Measurements from ENCODE around the gene ARID1B.
"Not testable (repeated sequence)": the region's sequence is repeated elsewhere in the genome, so short reads cannot be mapped to it uniquely, and the experiment has no call there.

The ARID1B gene

DNA sequence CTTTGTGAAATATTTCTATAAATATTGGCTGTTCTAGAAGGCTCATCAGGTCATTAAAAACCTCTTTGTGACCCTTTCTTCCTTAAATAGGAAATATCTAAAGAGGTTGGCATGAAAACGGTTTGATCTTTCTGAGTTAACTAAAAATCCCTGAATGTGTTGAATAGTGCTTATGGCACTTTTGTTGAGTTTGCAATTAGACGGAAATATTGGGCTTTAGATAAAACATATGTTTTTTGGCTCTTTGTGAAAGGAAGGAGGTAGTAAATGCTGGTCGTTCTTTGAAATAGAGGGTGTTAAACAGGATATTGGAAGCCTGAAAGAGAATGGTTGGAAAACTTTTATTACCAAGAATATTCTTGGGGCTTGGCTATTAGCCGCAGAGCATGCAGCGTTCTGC is 163.0 kb downstream of the ARID1B start:
- no peak for DNase-seq (ENCODE audit: low read depth)

DNA sequence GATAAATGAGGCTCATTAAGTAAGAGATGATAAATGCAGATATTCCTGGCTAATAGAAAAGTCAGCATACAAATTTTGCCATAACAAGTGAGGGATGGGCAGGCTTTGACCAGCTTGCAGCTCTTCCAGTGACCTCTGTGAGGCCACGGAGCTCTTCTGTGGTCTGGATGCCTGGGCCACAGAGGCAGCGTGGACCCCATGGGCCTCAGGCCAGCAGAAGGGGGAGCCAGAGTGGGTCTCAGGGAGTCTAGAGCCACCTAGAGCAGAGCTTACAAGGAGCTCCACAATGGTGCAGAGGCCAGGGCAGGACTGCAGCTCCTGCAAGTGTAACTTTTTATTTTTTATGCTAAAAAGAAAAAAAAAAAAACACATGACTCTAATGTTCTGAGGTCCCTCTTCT is 165.1 kb downstream of the ARID1B start:
- DNase-seq (ENCODE audit: low read depth): no peak

DNA sequence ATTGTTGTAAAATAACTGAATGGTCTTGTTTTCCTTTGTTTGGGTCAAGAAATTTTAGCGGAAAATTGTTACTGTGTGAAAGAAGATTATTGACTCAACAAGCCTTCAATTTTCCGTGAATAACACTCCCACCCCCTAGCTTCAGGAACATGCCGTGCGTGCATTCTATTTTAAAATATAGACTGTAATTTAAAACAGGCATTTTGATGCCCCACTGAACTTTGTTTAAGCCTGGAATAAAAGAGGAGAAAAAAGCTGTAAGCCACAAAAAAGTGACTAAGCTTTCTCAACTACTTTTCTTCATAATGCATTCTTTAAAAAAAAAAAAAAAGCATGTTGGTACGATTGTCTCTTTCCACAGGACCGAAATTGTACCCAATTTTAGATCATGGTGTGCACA is 166.0 kb downstream of the ARID1B start:
- no peak for DNase-seq (ENCODE audit: low read depth)

DNA sequence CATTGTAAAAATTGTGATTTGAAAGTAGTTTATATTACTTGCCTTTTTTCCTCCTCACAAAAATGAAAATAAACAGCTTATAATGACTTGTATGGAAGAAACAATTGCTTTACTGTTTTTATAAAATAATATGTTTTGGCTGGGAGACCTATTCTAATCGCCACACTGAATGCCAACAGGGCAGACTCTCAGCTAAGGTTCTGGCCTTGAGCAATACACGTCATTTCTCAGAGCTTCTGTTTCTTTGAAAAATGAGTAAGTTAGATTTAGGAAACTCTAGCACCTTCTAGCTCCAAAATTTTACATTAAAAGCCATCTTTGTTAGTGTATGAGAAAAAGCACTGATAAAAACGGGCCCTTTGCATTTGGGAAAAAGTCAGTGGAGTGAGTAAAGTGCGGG is 166.6 kb downstream of the ARID1B start:
- DNase-seq (ENCODE audit: low read depth): no peak

DNA sequence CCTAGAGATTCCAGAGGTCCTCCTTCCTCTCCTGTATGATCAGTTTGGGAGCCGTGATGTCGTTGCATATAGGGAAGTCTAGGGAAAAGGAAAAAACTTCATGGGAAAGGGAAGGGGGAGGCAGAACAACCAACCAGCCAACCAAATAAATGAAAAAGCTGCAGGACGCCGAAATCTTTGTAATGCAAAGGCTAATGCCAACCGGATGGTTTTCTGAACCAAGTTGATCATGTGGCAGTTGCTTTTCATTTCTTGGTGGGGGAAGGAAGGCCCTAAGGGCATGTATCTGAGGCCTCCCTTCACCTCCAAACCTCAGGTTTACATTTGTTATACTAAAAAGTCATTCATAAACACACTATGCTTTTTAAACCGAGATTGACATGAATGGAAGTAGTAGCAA is 167.2 kb downstream of the ARID1B start:
- no peak for DNase-seq (ENCODE audit: low read depth)

DNA sequence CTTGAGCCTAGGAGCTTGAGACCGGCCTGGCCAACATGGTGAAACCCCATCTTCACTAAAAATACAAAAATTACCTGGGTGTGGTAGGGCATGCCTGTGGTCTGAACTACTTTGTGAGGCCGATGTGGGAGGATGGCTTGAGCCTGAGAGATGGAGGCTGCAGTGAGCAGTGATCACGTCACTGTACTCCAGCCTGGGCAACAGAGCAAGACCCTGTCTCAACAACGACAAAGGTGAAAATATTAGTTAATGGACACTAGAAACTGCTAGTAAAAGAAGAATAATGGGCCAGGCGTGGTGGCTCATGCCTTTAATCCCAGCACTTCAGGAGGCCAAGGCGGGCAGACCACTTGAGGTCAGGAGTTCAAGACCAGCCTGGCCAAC is 168.6 kb downstream of the ARID1B start:
- DNase-seq (ENCODE audit: low read depth): not testable (repeated sequence)

DNA sequence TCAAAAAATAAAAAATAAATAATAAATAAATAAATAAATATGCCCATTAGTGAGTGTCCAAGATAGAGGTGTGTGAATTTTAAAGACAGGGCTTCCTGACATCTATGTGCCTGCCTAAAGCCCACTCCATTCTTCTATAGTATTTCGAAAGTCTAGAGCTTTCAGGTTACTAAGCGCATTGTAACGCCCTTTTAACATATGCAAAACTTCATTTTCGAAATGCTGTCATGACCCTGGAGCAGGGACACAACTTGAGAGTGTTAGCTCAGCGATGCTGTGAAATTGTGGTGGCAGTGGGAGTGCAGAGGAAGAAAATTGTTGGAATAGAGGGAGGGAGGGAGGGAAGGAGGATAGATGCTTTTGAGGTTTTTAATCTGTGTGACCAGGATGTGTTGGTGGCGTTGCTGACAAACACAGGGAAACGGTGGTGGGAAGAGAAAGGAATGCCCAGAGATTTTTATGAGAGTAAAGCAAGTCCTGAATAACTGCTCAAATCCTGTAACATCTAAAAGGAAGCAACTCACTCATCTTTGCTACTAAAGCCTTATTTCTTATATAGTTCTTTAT is 169.3 kb downstream of the ARID1B start:
- no peak for DNase-seq (ENCODE audit: low read depth)

DNA sequence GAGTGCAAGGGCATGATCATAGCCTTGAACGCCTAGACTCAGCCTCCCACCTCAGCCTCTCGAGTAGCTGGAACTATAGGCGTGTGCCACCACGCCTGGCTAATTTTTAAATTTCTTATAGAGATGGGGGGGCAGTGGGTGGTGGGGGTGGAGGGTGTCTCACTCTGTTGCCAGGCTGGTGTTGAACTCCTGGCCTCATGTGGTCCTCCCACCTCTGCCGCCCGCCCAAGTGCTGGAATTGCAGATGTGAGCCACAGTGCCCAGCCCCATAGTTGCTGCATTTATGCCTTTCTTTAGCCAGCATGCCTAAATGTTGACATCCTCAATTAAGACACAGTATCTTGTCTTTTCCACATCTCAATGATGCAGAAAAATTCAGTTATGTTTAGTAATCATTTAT is 171.1 kb downstream of the ARID1B start:
- DNase-seq (ENCODE audit: low read depth): no peak

DNA sequence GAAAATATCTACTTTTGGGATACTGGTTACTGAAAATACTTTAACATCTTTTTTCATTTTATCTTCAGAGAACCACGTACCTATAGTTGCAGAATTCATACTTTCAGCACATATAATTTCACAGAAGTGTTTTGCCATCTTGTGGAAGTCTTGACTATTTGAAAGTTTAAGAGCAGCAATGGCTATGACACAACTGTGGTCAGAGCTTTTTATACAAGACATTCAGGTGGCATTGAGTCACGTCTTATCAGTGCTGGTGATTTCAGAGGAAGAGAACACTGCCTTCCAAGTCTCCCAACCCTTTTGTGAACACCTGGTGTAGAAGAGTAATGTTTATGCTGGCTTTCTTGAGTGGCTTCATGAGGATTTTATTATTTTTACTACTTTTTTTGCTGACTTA is 171.6 kb downstream of the ARID1B start:
- peak; percentile 43 for DNase-seq (ENCODE audit: low read depth)

DNA sequence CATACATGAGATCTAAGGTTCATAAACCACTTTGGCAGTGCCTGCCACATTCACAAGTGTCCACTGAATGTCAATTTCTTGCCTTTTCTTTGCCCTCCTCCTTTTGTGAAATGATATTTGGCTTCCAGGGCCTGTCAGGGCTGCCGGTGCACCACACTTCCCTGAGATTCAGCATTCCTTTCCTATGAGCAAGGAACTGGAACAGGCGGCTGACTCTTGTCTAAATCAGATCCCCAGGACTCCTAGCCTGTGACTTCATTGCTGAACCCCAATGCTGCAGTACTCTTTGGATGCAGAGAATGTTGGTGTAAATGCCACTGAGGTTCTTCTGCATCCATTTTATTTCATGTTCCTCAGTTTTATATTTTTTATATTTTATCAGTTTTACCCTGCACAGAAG is 172.2 kb downstream of the ARID1B start:
- DNase-seq (ENCODE audit: low read depth): peak; percentile 62

DNA sequence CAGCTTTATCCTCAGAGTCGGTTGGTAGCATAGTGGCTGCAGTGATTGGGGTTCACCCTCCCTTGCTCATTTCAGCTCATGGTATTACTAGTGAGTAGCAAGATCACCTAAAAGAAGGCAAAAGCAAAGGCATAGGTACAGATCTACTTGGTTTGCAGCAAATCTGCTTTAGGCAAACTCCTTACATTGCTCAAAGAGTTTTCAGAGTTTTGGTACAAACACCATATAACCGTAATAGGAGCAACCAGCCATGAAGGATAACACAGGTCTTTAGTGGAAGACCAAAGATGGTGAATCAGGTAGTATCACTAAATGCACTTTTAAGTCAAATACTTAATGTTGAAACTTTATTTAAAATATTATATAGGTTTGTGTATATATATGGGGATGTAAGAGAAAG is 172.9 kb downstream of the ARID1B start:
- no peak for DNase-seq (ENCODE audit: low read depth)

DNA sequence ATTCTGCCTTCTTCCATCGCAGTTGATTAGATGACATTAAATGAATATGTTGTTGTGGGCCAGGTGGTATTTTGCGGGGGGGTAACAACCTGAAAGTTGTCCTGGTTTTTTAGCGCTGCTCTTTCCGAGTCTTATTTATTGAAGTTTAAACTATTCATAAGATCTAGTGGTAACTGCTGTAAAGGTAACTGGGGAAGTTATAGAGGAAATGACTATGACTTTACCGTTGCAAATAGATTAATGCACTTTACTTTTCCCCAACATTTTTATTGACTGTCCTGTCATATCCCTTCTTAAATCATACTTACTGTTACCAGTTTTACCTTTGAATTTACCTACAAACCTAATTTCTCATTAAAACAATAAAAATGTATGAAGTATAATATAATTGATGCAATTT is 173.4 kb downstream of the ARID1B start:
- DNase-seq (ENCODE audit: low read depth): no peak

DNA sequence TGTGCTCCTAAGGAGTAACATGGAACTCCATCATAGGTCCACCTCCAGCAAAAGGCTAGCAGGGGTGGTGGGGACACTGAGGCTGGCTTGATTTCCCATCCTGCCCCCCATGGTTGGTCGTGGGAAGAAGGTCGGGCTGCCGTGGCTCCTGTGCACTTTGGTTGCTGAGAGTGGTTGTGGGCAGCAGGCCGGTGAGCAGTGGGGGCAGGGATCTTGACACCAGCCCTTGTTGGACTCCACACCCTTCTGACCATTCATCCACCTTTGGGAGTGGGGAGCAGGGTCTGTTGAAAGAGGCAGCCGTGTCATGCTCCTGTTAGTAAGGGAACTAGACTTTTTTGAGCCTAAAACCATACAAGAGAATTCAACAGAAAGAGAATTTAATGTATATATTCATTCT is 175.2 kb downstream of the ARID1B start:
- DNase-seq (ENCODE audit: low read depth): no peak

DNA sequence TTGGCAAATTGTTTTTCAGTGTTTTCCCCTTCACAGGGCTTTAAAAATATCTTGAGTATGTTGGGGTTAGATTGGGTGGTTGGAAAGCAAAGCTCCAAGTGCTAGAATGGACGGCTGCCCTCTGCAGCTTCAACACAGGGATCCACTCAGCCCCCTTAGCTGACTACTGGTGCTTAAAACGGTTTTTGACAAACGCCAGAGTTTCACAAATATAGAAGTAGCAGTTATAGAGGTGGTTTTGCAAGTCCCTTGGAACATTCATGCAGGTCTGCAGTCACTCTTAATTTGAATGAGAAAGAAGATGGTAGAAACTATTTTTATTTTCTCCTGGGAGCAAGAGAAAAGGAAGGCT is 175.9 kb downstream of the ARID1B start:
- DNase-seq (ENCODE audit: low read depth): peak; percentile 26

DNA sequence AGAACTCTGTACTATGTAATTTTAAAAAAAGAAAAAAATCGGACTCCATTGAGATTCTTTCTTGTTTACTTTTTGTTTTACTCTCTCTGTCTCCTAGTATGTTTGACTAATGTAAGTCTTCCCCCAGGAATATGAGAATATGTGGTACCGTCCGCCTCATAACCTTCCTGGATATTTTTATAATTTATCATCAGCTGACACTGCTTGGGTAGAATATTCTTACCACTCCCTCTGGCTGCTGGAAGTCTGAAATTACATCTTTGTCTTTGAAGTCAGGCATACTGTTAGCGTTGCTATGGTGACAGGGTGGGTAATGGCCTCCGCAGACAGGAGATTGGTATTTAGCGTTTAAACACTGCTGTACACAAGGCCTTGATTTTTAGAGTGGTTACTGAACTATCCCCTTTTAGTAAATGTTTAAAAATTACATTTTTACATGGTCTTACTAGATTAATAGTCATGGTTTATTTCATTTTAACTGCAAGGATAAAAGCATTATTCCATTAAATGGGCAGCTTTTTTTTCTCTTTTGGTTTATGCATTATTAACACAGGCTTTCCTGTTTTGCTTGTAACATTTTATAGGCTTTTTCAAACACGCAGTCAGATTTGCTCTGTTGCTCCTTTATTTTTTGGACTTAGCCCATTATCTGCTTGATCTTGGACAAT is 176.4 kb downstream of the ARID1B start:
- DNase-seq (ENCODE audit: low read depth): peak; percentile 93

DNA sequence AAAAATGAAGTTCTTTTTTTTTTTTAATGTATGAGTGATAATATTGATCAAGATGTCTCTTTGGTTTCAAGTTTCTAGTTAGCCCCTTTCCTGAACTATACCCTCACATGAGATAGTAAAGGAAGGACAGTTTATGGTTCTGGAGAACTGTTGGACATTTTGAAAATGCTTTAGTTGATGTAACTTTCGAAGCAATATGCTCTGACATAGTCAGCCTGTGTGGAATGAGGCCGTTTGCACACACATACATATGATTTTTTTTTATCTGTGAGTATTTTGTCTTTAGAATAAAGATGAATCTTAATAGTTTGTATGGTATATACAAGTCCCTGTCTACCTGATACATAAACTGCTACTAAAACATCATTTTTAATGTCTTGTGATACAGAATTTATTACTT is 177.0 kb downstream of the ARID1B start:
- no peak for DNase-seq (ENCODE audit: low read depth)

DNA sequence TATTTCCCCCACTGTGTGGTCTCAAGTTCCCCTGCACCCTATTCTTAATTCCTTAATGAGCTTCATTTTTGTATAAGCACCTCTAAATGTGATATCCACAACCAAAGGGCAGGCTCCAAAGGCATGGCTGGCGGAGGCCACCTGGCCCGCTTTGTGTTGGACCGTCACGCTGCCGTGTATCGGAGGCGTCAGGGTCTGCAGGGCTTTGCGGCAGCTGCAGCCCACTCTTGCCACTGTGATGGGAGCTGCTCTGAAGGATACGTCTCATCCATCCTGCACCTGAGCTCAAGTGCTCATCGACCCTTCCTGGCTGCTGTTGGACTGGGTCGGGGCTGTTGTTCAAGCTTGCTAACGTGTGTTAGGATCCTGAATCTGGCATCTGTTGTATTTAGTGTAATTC is 177.6 kb downstream of the ARID1B start:
- DNase-seq (ENCODE audit: low read depth): no peak

DNA sequence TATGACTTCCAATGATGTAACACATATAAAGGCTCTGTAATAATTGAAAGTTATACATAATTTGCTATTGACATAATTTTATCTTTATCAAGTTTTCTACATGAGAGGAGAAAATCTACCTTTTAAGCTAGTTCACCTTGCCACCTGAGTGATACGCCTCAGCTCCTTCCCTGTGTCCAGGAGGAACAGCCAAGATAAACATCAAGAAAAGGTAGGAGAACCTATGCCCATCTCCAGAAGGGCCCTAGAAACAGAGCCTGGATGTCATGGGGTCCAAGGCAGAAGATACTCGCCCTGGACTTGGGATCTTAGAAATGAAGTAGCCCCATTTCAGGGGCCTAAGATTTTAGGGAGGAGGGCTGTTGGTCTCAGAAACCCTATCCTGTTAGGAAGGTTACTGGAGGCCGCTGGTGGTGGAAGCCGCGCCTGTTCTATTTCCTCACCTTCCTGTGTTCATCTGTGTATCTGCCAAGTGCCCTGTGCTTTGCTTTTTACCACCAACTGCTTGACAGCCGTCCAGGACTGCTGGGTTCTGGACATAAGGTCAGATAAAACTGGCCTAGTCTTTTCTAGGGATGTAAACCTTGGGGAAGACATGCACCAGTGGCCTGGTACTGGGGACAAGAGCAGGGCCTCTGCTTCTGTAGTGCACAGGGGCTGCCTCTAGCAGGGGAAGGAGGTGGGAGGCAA is 178.5 kb downstream of the ARID1B start:
- no peak for DNase-seq (ENCODE audit: low read depth)

DNA sequence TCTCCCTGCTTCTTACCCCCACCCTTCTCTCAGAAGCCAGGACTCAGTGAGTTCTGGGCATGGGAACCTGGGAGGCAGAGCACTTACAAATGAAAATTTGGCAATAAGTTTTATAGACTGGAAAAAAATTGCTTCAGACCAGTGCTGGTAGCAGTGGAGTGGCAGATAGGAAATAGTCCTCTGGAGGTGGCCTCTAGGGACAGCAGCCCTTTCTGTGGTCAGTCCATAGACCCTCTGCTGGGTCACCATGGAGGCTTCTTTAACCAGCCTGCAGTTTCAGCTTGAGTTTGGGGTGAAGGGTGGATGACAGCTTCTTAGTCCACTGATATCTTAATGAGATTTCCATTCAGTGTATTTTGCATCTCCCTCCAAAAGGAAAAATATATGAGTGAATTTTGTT is 179.1 kb downstream of the ARID1B start:
- DNase-seq (ENCODE audit: low read depth): no peak

DNA sequence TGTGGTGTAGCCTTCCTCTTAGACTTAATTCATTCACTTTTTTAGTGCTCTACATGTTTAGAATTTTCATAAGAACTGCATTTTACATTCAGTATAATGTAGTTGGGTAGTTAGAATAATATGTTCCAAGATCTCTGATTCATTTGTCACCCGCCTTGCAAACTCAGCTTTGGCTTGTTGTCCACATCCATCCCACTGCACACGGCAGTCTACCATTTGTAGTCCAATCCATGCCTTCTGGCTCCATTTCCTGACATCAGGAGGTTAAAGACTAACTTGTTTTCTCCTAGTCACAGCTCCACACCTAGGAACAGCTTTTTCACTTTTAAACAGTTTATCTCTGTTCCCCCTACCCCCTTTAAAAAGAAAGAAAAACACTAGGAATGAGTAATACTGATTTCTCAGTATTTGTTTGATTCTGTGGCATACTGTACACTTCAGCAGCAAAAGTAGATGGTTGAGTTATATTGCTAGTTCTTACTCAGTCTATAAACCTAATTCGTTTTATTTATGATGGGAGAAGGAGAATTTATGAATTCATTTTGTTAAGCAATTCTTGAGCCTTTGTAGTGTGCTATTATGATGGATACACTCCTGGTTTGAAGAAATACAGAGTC is 180.9 kb downstream of the ARID1B start:
- DNase-seq (ENCODE audit: low read depth): no peak

DNA sequence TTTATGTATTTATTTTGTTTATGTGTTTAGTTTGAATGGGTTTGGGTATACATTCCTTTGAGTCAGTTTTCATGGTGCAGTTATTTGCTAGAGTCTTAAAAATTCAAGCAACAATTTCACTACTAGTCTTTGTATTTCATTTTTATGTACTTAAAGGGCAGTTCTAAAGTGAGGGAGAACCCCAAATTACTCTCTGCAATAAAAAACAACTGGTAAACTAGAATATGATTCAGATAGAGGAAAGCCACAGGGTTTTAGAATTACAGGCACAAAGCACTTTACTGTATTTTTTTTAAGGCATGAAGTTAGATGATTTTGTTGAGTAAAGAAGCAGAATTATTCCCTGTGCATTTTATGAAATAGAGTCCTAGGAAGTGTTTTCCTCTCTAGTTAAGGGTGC is 183.3 kb downstream of the ARID1B start:
- no peak for DNase-seq (ENCODE audit: low read depth)

DNA sequence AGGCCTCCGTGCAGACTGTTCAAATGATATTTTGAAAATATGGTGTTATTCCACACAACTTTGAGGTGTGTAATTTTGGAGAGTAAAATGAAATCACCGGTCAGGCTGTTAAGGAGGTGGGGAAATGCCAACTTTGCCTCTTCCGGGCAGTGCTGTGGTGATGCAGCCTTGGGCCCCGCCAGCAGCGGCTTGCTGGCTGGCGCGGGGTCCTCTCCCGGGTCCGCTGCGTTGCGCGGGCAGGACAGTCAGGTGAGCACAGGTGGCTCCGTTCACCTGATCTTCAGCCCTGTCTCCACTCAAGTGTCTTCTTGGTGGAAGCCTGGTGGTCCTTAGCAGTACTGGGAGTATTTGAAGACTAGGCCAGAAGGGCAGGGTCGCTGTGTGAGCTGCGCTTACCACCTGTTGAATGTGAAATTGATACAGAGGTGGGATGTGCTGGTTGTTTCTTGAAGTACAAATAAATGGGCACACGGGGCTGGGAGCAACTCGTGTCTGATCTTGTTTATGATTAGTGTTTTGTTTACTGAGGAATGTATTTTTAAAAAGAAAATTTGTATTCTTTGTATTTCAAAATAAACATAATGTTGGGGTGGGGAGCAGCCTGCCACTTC is 184.2 kb downstream of the ARID1B start:
- no peak for DNase-seq (ENCODE audit: low read depth)

All from HS-27A (cell line).